GM21423 (cell line): Measurements from ENCODE around the gene FBXO40.

Experiments used
- ATAC-seq: cut with Tn5 transposase; IDR thresholded peaks from one replicate; pipeline ENCODE4 v1.9.1; 2021; ENCODE audit warnings: mild to moderate bottlenecking, moderate library complexity; ENCODE audit not compliant: unreplicated experiment

Gene FBXO40

GRCh38 chr3:121619691-121620090 lies 26.5 kb downstream of the FBXO40 start:
- ATAC-seq = no peak

GRCh38 chr3:121621491-121621890 lies 28.3 kb downstream of the FBXO40 start:
- ATAC-seq = no peak

GRCh38 chr3:121624147-121624899 lies 31.1 kb downstream of the FBXO40 start:
- ATAC-seq = no peak

GRCh38 chr3:121626495-121626894 lies 33.3 kb downstream of the FBXO40 start:
- no peak for ATAC-seq

GRCh38 chr3:121627211-121627610 lies 34.0 kb downstream of the FBXO40 start:
- ATAC-seq = no peak

GRCh38 chr3:121627622-121628021 lies 34.4 kb downstream of the FBXO40 start:
- ATAC-seq = no peak

- no peak for ATAC-seq
Observed at GRCh38 chr3:121629601-121630000, 36.4 kb downstream of the FBXO40 start.

GRCh38 chr3:121630355-121630754 lies 37.2 kb downstream of the FBXO40 start:
- no peak for ATAC-seq

GRCh38 chr3:121637922-121638321 lies 44.7 kb downstream of the FBXO40 start:
- ATAC-seq = no peak

- ATAC-seq = no peak
Observed at GRCh38 chr3:121641127-121641526, 47.9 kb downstream of the FBXO40 start.

- ATAC-seq = no peak
Observed at GRCh38 chr3:121642601-121643314, 49.6 kb downstream of the FBXO40 start.

- ATAC-seq = no peak
Observed at GRCh38 chr3:121645054-121645453, 51.9 kb downstream of the FBXO40 start.

GRCh38 chr3:121648219-121648958 lies 55.2 kb downstream of the FBXO40 start:
- ATAC-seq = no peak

- no peak for ATAC-seq
Observed at GRCh38 chr3:121649645-121650044, 56.5 kb downstream of the FBXO40 start.

GRCh38 chr3:121651684-121652083 lies 58.5 kb downstream of the FBXO40 start:
- ATAC-seq = no peak

GRCh38 chr3:121654493-121655385 lies 61.6 kb downstream of the FBXO40 start:
- ATAC-seq = peak; percentile 67

- no peak for ATAC-seq
Observed at GRCh38 chr3:121658716-121659435, 65.7 kb downstream of the FBXO40 start.

- no peak for ATAC-seq
Observed at GRCh38 chr3:121659586-121659985, 66.4 kb downstream of the FBXO40 start.

GRCh38 chr3:121660356-121661171 lies 67.4 kb downstream of the FBXO40 start, which contains the start of gene HCLS1:
Gene HCLS1 (minus strand): TSS chr3:121660903. CDS start chr3:121658347, 2,556 bp downstream.
- peak; percentile 79 for ATAC-seq
